Islet precursor cell (in vitro differentiated cells): ENCODE results near the gene SFTPB.

Source experiments
- DNase-seq: peaks from one replicate; pipeline ENCODE4 v3.0.0-alpha.2; 2018

SFTPB gene

GRCh38 chr2:85702172-85702571 is 34.2 kb upstream of the SFTPB start:
- DNase-seq, result no peak

- DNase-seq, result peak; percentile 39
These were observed 31.3 kb upstream of the SFTPB start for GRCh38 chr2:85699325-85699724.

GRCh38 chr2:85698880-85699254 is 30.9 kb upstream of the SFTPB start:
- DNase-seq, result no peak

- no peak for DNase-seq
These were observed 30.3 kb upstream of the SFTPB start for GRCh38 chr2:85698184-85698879.

- DNase-seq, result no peak
These were observed 29.7 kb upstream of the SFTPB start for GRCh38 chr2:85697716-85698115.

GRCh38 chr2:85697096-85697495 is 29.1 kb upstream of the SFTPB start:
- no peak for DNase-seq

- DNase-seq, result no peak
These were observed 28.0 kb upstream of the SFTPB start for GRCh38 chr2:85695691-85696668.

GRCh38 chr2:85695121-85695520 is 27.1 kb upstream of the SFTPB start:
- DNase-seq, result no peak

GRCh38 chr2:85694052-85695025 is 26.3 kb upstream of the SFTPB start, which contains the start of gene GNLY:
Gene GNLY (plus strand): TSS chr2:85694358. CDS start chr2:85694419, 61 bp downstream.
- DNase-seq, result no peak

- DNase-seq, result no peak
These were observed 24.1 kb upstream of the SFTPB start for GRCh38 chr2:85692039-85692645.

GRCh38 chr2:85690932-85691331 is 22.9 kb upstream of the SFTPB start:
- no peak for DNase-seq

- no peak for DNase-seq
These were observed 16.8 kb upstream of the SFTPB start for GRCh38 chr2:85684806-85685205.

GRCh38 chr2:85684380-85684779 is 16.4 kb upstream of the SFTPB start:
- no peak for DNase-seq

GRCh38 chr2:85682378-85682777 is 14.4 kb upstream of the SFTPB start:
- no peak for DNase-seq

GRCh38 chr2:85681776-85682175 is 13.8 kb upstream of the SFTPB start:
- no peak for DNase-seq

GRCh38 chr2:85681372-85681763 is 13.4 kb upstream of the SFTPB start:
- peak; percentile 92 for DNase-seq

GRCh38 chr2:85680707-85681371 is 12.8 kb upstream of the SFTPB start:
- DNase-seq, result no peak

GRCh38 chr2:85678794-85679672 is 11.0 kb upstream of the SFTPB start:
- DNase-seq, result peak; percentile 87

GRCh38 chr2:85678377-85678776 is 10.4 kb upstream of the SFTPB start:
- DNase-seq, result no peak

GRCh38 chr2:85675866-85676548 is 8.0 kb upstream of the SFTPB start:
- DNase-seq, result no peak
